D721Med (cell line): ENCODE measurements around the gene EMSY.

ENCODE experiments used
- DNase-seq: peaks from one replicate; pipeline ENCODE4 v3.0.0; 2011; ENCODE audit warnings: low spot score; ENCODE audit not compliant: insufficient read length
- FAIRE-seq: peaks from 2 replicates; lab custom pipeline; 2011; peaks lifted over from hg19 to GRCh38; lab: Jason Lieb, UNC
- CTCF ChIP-seq: IDR thresholded peaks from 2 replicates; pipeline ENCODE4 v1.5.1; 2012; ENCODE audit warnings: mild to moderate bottlenecking, control low read depth; ENCODE audit not compliant: insufficient read depth; ENCODE audit errors: missing control alignments

Gene EMSY

GRCh38 chr11:76496174-76496573 lies 51.4 kb downstream of the EMSY start:
- TF ChIP-seq CTCF: no peak
- no peak for DNase-seq
- FAIRE-seq: no peak

GRCh38 chr11:76501526-76502202 lies 56.8 kb downstream of the EMSY start:
- FAIRE-seq (no peak), DNase-seq (no peak)
- no peak for TF ChIP-seq CTCF

GRCh38 chr11:76506833-76507232 lies 62.0 kb downstream of the EMSY start:
- FAIRE-seq (no peak), DNase-seq (no peak)
- no peak for TF ChIP-seq CTCF

GRCh38 chr11:76510060-76511047 lies 65.5 kb downstream of the EMSY start:
- TF ChIP-seq CTCF: no peak
- no peak for FAIRE-seq
- no peak for DNase-seq

- TF ChIP-seq CTCF: peak; percentile 38
- DNase-seq (no peak), FAIRE-seq (peak; percentile 48)
Measured at GRCh38 chr11:76512851-76513653, 68.2 kb downstream of the EMSY start.

GRCh38 chr11:76513654-76514034 lies 68.8 kb downstream of the EMSY start:
- DNase-seq: no peak
- no peak for TF ChIP-seq CTCF
- FAIRE-seq: no peak
